ENCODE measurements around the gene COX4I1. TPM values are rescaled to one million over a fixed set of nuclear protein-coding genes. Genes with fewer than 3 reads are reported as not detected.

COX4I1 gene
- total and polyA plus RNA-seq, 2 donors (not counting 1 experiment from before 2014, with no cell fraction given), result 759 to 813 TPM

DNA sequence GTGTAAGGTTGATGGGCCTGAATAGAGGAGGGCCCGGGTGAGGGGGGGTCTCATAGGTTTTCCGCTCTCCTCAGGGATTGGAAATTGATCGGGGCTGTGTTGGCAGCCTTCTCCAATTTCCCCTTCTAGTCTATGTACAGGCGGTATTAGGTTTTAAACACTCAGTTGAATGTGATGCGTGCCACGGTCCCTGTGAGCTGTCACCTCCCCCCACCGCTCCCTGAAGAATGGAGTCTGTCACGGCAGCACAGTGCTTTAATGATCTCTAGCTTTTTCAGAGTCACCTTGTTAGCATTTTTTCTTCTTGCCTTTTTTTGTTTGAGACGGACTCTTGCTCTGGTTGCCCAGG lies 800 bp downstream of the COX4I1 start:
- Mint-ChIP-seq H3K9me3 (ENCODE audit: insufficient read depth) (no peaks in the 10 kb centered on the region), H3K27ac (peak overlapping the region; percentile 92), H3K27me3 (no peaks in the 10 kb centered on the region), H3K4me1 (peaks cover 57% of the 10 kb centered on the region), H3K4me3 (peak overlapping the region; percentile 89)
- Histone ChIP-seq H4K20me1 (ENCODE audit: control insufficient read depth, insufficient read depth, low read length, poor library complexity, severe bottlenecking) (peaks cover 58% of the 10 kb centered on the region), H3K9me3 (ENCODE audit: control extremely low read depth in 1 of 3, control insufficient read depth in 2 of 3, insufficient read depth in 1 of 3, low read length in 2 of 3) (peaks cover 0 to 3% (median 0%) of the 10 kb centered on the region in 3 donors), H3K79me2 (ENCODE audit: control insufficient read depth, insufficient read depth, low read length) (peaks cover 79% of the 10 kb centered on the region), H3K4me1 (ENCODE audit: control insufficient read depth in 2 of 2, insufficient read depth in 2 of 2, low read length in 2 of 2) (peaks cover 19 to 23% of the 10 kb centered on the region in 2 donors), H3K4me2 (replicated peaks; ENCODE audit: low read depth, low read length, poor library complexity, severe bottlenecking) (peak overlapping the region; percentile 96), H3K9ac (ENCODE audit: low read length) (peak overlapping the region; percentile 96), H3K36me3 (replicated peaks in 1 of 2; ENCODE audit: control extremely low read depth in 1 of 2, control insufficient read depth in 1 of 2, extremely low read depth in 1 of 2, insufficient read depth in 2 of 2, low read length in 1 of 2) (peaks cover 0 to 45% of the 10 kb centered on the region in 2 experiments), H3K27ac (ENCODE audit: low read length in 2 of 2) (peak overlapping the region; percentile 82 to 97), H2AFZ (ENCODE audit: insufficient read depth, low read depth, low read length, poor library complexity, severe bottlenecking) (peak overlapping the region; percentile 87), H3K27me3 (replicated peaks in 1 of 4; ENCODE audit: control extremely low read depth in 1 of 4, control insufficient read depth in 3 of 4, insufficient read depth in 4 of 4, low read length in 3 of 4) (no peaks in the 10 kb centered on the region), H3K4me3 (ENCODE audit: control extremely low read depth in 1 of 5, extremely low read depth in 1 of 5, insufficient read depth in 1 of 5, low read depth in 2 of 5, low read length in 4 of 5) (peak overlapping the region; percentile 31 to 93 (median 76))
- intact Hi-C loops (cut with micrococcal nuclease), result no loop called here
- ChIA-PET POLR2A (interaction anchor here (1.0 to 1.6 kb wide), 5 partner anchors 44 to 111 kb away, joined by 3 to 9 read pairs (median 3); no protein-coding TSS in a partner anchor), CTCF (interaction anchor here (0.6 to 1.7 kb wide), 7 partner anchors 14 to 216 kb away, joined by 3 to 6 read pairs (median 3); no protein-coding TSS in a partner anchor)
- TF ChIP-seq EZH2 (IDR thresholded peaks at IDR 0.05; ENCODE audit: borderline replicate concordance, insufficient read depth, low read depth, low read length, poor library complexity, severe bottlenecking), result no peak
- TF ChIP-seq, protein P1, sequence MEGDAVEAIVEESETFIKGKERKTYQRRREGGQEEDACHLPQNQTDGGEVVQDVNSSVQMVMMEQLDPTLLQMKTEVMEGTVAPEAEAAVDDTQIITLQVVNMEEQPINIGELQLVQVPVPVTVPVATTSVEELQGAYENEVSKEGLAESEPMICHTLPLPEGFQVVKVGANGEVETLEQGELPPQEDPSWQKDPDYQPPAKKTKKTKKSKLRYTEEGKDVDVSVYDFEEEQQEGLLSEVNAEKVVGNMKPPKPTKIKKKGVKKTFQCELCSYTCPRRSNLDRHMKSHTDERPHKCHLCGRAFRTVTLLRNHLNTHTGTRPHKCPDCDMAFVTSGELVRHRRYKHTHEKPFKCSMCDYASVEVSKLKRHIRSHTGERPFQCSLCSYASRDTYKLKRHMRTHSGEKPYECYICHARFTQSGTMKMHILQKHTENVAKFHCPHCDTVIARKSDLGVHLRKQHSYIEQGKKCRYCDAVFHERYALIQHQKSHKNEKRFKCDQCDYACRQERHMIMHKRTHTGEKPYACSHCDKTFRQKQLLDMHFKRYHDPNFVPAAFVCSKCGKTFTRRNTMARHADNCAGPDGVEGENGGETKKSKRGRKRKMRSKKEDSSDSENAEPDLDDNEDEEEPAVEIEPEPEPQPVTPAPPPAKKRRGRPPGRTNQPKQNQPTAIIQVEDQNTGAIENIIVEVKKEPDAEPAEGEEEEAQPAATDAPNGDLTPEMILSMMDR (IDR thresholded peaks at IDR 0.05), result no peak
- WGBS (ENCODE audit: insufficient coverage), result 29% methylated on average over 8 of the region's 9 CpGs
- no peak for DNase-seq
- ATAC-seq (ENCODE audit: low read depth), result peak; percentile 18

DNA sequence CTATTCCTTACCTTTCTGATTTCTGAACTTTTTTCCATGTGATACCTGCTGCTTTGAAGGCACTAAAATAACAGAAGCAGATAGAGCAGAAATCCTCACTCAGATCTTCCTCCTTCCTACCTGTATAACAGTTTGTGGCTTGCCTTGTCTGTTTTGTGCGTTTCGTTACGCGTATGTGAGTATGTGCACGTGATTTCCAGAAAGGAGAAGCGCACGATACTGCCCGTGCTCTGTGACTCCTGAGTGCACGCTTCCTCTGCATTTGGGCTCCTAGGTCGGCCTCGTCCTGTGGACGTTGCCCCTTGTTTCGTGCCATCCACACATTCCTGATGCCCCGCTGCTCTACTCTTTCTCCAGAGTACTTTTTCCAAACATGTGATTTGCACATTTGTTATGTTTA lies 4.1 kb downstream of the COX4I1 start:
- no peak for DNase-seq
- intact Hi-C loops (cut with micrococcal nuclease), result no loop called here
- ChIA-PET CTCF (interaction anchor here (0.8 to 1.3 kb wide), 5 partner anchors 16 to 87 kb away, joined by 3 to 4 read pairs (median 3); no protein-coding TSS in a partner anchor), POLR2A (no interaction called here)
- Mint-ChIP-seq H3K9me3 (ENCODE audit: insufficient read depth) (no peaks in the 10 kb centered on the region), H3K27ac (peak overlapping the region; percentile 41), H3K27me3 (no peaks in the 10 kb centered on the region), H3K4me1 (peaks cover 36% of the 10 kb centered on the region), H3K4me3 (no peak overlapping the region)
- Histone ChIP-seq H3K9ac (ENCODE audit: low read length) (no peak overlapping the region), H3K36me3 (replicated peaks in 1 of 2; ENCODE audit: control extremely low read depth in 1 of 2, control insufficient read depth in 1 of 2, extremely low read depth in 1 of 2, insufficient read depth in 2 of 2, low read length in 1 of 2) (peaks cover 0 to 56% of the 10 kb centered on the region in 2 experiments), H3K4me2 (replicated peaks; ENCODE audit: low read depth, low read length, poor library complexity, severe bottlenecking) (no peak overlapping the region), H4K20me1 (ENCODE audit: control insufficient read depth, insufficient read depth, low read length, poor library complexity, severe bottlenecking) (peaks cover 41% of the 10 kb centered on the region), H3K4me1 (ENCODE audit: control insufficient read depth in 2 of 2, insufficient read depth in 2 of 2, low read length in 2 of 2) (peaks cover 12 to 18% of the 10 kb centered on the region in 2 donors), H3K9me3 (ENCODE audit: control extremely low read depth in 1 of 3, control insufficient read depth in 2 of 3, insufficient read depth in 1 of 3, low read length in 2 of 3) (peaks cover 0 to 3% (median 0%) of the 10 kb centered on the region in 3 donors), H3K4me3 (ENCODE audit: control extremely low read depth in 1 of 5, extremely low read depth in 1 of 5, insufficient read depth in 1 of 5, low read depth in 2 of 5, low read length in 4 of 5) (no peak overlapping the region), H3K27me3 (replicated peaks in 1 of 4; ENCODE audit: control extremely low read depth in 1 of 4, control insufficient read depth in 3 of 4, insufficient read depth in 4 of 4, low read length in 3 of 4) (no peaks in the 10 kb centered on the region), H3K27ac (ENCODE audit: low read length in 2 of 2) (no peak overlapping the region), H2AFZ (ENCODE audit: insufficient read depth, low read depth, low read length, poor library complexity, severe bottlenecking) (no peak overlapping the region), H3K79me2 (ENCODE audit: control insufficient read depth, insufficient read depth, low read length) (peaks cover 46% of the 10 kb centered on the region)
- TF ChIP-seq, protein P1 (IDR thresholded peaks at IDR 0.05), result no peak
- TF ChIP-seq EZH2 (IDR thresholded peaks at IDR 0.05; ENCODE audit: borderline replicate concordance, insufficient read depth, low read depth, low read length, poor library complexity, severe bottlenecking), result no peak
- ATAC-seq (ENCODE audit: low read depth), result no peak
- WGBS (ENCODE audit: insufficient coverage), result 80% methylated on average over 12 of the region's 14 CpGs

All from B cell (primary cell).